HepG2 (cell line): ENCODE results near the gene EIF4ENIF1. TPM values are rescaled to one million over a fixed set of nuclear protein-coding genes. Genes with fewer than 3 reads are reported as not detected.
A peak's percentile ranks its signal among the peaks of the same experiment; 100 is the strongest.

ENCODE experiments used
- DBP ChIP-seq: sonication (generic); formaldehyde crosslinking; IDR thresholded peaks from 2 replicates; pipeline ENCODE4 v1.4.0; 2020; ENCODE audit warnings: missing genetic modification reagents; ENCODE audit errors: not compliant biosample characterization
- E2F2 ChIP-seq: sonication (generic); formaldehyde crosslinking; IDR thresholded peaks from 2 replicates; pipeline ENCODE4 v1.4.0; 2020; ENCODE audit warnings: missing genetic modification reagents, borderline replicate concordance
- ELF3 ChIP-seq: IDR thresholded peaks from 2 replicates; pipeline ENCODE4 v1.6.1; 2016; ENCODE audit warnings: missing genetic modification reagents, missing compliant biosample characterization
- FLYWCH1 ChIP-seq: sonication (generic); formaldehyde crosslinking; IDR thresholded peaks from 2 replicates; pipeline ENCODE4 v1.8.1; 2023; ENCODE audit warnings: mild to moderate bottlenecking, missing genetic modification reagents
- HDAC2 ChIP-seq: sonication (generic); formaldehyde crosslinking; IDR thresholded peaks from 2 replicates; pipeline ENCODE4 v1.4.0; 2020; ENCODE audit warnings: missing genetic modification reagents
- HOMEZ ChIP-seq: IDR thresholded peaks from 2 replicates; pipeline ENCODE4 v1.6.1; 2016; ENCODE audit warnings: low read depth
- HOXA7 ChIP-seq: sonication (generic); formaldehyde crosslinking; IDR thresholded peaks from 2 replicates; pipeline ENCODE4 v1.8.1; 2022; ENCODE audit warnings: mild to moderate bottlenecking, missing genetic modification reagents, moderate library complexity
- KAT8 ChIP-seq: IDR thresholded peaks from 2 replicates; pipeline ENCODE4 v1.6.1; 2016; ENCODE audit warnings: missing genetic modification reagents, missing compliant biosample characterization
- KDM5A ChIP-seq: fragments of 200-600 bp; sonication (generic); IDR thresholded peaks from 2 replicates; pipeline ENCODE4 v1.7.0; 2018; ENCODE audit warnings: antibody characterized with exemption, mild to moderate bottlenecking, low read length, borderline replicate concordance
- KLF6 ChIP-seq: IDR thresholded peaks from 2 replicates; pipeline ENCODE4 v1.8.0; 2016; ENCODE audit warnings: missing biosample characterization, missing genetic modification reagents
- KLF9 ChIP-seq: IDR thresholded peaks from 2 replicates; pipeline ENCODE4 v1.6.1; 2016; ENCODE audit warnings: low read depth
- KMT2B ChIP-seq: IDR thresholded peaks from 2 replicates; pipeline ENCODE4 v1.6.1; 2016; ENCODE audit warnings: missing genetic modification reagents, missing compliant biosample characterization
- MXI1 ChIP-seq: IDR thresholded peaks from 3 replicates; pipeline ENCODE4 v1.6.1; 2012; ENCODE audit warnings: low read depth, low read length, inconsistent platforms, borderline replicate concordance
- PATZ1 ChIP-seq: sonication (generic); formaldehyde crosslinking; IDR thresholded peaks from 2 replicates; pipeline ENCODE4 v1.4.0; 2020; ENCODE audit warnings: missing genetic modification reagents
- SSRP1 ChIP-seq: IDR thresholded peaks from 2 replicates; pipeline ENCODE4 v1.6.1; 2016; ENCODE audit warnings: control low read depth
- ZBTB37 ChIP-seq: sonication (generic); formaldehyde crosslinking; IDR thresholded peaks from 2 replicates; pipeline ENCODE4 v1.4.0; 2020; ENCODE audit warnings: mild to moderate bottlenecking, missing genetic modification reagents
- ZFX ChIP-seq: sonication (generic); formaldehyde crosslinking; IDR thresholded peaks from 2 replicates; pipeline ENCODE4 v1.4.0; 2020; ENCODE audit warnings: mild to moderate bottlenecking, low read depth, missing genetic modification reagents, moderate library complexity
- ZNF232 ChIP-seq: sonication (generic); formaldehyde crosslinking; IDR thresholded peaks from 2 replicates; pipeline ENCODE4 v1.4.0; 2020; ENCODE audit warnings: missing genetic modification reagents, borderline replicate concordance
- ZNF260 ChIP-seq: sonication (generic); formaldehyde crosslinking; IDR thresholded peaks from 2 replicates; pipeline ENCODE4 v1.4.0; 2020; ENCODE audit warnings: missing genetic modification reagents, low read depth, mild to moderate bottlenecking, borderline replicate concordance
- ZNF264 ChIP-seq: sonication (generic); formaldehyde crosslinking; IDR thresholded peaks from 2 replicates; pipeline ENCODE4 v1.4.0; 2020; ENCODE audit warnings: missing genetic modification reagents
- ZNF292 ChIP-seq: sonication (generic); formaldehyde crosslinking; IDR thresholded peaks from 2 replicates; pipeline ENCODE4 v1.8.1; 2022; ENCODE audit warnings: mild to moderate bottlenecking, low read depth, missing genetic modification reagents, borderline replicate concordance
- ZNF580 ChIP-seq: IDR thresholded peaks from 2 replicates; pipeline ENCODE4 v1.6.1; 2016; ENCODE audit warnings: low read depth, borderline replicate concordance
- polyA plus RNA-seq, 8 experiments: library from polyadenylated mRNA; depleted of rRNA in 3 of 8; stranded (reverse) in 7 of 8; unstranded in 1 of 8; fragments of >200 nt; fragmentation: Illumina TruSeq in 4 of 8; extraction: Trizol in 4 of 8; gene quantifications; 2 replicates each; pipeline versions ENCODE4 v1.2.1 to v1.2.3, GENCODE V29; 2011 to 2016; ENCODE audit warnings: low read depth in 4 of 8, missing spikeins in 1 of 8, mixed read lengths in 1 of 8; ENCODE audit not compliant: insufficient read depth in 1 of 8
- total RNA-seq, 5 experiments: library from RNA; depleted of rRNA; stranded (reverse); fragments of >200 nt; fragmentation: Illumina TruSeq; extraction: Trizol; gene quantifications; 2 replicates each; pipeline ENCODE4 v1.2.3, GENCODE V29; 2016; ENCODE audit warnings: low read depth in 1 of 5

Gene EIF4ENIF1
- total and polyA plus RNA-seq, 2 of the 13 experiments (the other 11 are each of a cell fraction or from before 2014, with no cell fraction given), result 11.9 to 12.3 TPM

DNA sequence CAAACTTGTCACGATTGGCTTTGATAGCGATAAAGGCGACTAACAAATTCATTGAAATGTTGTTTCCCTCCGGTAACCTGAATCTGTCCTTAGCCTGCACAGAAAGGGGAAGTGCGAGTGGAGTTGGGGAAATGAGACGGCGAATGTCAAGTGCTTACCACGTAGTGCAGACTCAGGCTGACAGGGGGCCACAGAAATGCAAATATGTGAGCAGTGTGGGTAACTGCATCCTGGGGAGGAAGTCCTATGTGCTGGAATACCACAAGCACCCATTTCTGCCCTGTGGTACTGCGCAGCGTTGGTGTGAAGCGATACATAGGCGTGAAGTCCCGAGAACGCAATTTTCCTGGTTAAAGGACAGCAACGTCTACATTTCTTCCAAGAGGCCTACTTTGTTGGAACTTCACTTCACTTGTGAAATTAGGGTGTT is 869 bp upstream of the EIF4ENIF1 start (continued):
- no peak for TF ChIP-seq MXI1
- 0 out of 2 replicates have a peak, but pooled peaks have one; percentile 10 for TF ChIP-seq HDAC2 (CRISPR knock-in tag)
- peak; percentile 79 for TF ChIP-seq SSRP1
- peak; percentile 54; the same call in 1 of the 2 replicates for TF ChIP-seq ZNF232 (CRISPR knock-in tag)
- TF ChIP-seq KDM5A, result no peak
- no peak for TF ChIP-seq KLF9 (CRISPR knock-in tag)
- TF ChIP-seq ZNF580 (CRISPR knock-in tag), result no peak
- TF ChIP-seq E2F2 (CRISPR knock-in tag), result no peak; the same call in 1 of the 2 replicates
- TF ChIP-seq KAT8 (CRISPR knock-in tag), result no peak
- 0 out of 2 replicates have a peak, but pooled peaks have one; percentile 29 for TF ChIP-seq ZNF292 (CRISPR knock-in tag)
- peak; percentile 28; the same call in 1 of the 2 replicates for TF ChIP-seq KLF6 (CRISPR knock-in tag)
- TF ChIP-seq DBP (CRISPR knock-in tag), result peak; percentile 52
- TF ChIP-seq ZBTB37 (CRISPR knock-in tag), result no peak
- no peak for TF ChIP-seq FLYWCH1 (CRISPR knock-in tag)
- TF ChIP-seq ZNF260 (CRISPR knock-in tag), result no peak
- TF ChIP-seq HOXA7, result no peak
- peak; percentile 43; the same call in 1 of the 2 replicates for TF ChIP-seq ELF3 (CRISPR knock-in tag)
- TF ChIP-seq KMT2B (CRISPR knock-in tag), result peak; percentile 24; the same call in 1 of the 2 replicates
- TF ChIP-seq HOMEZ (CRISPR knock-in tag), result peak; percentile 15; the same call in 1 of the 2 replicates
- TF ChIP-seq ZNF264 (CRISPR knock-in tag), result 0 out of 2 replicates have a peak, but pooled peaks have one; percentile 49
- TF ChIP-seq ZFX (CRISPR knock-in tag), result no peak
- TF ChIP-seq PATZ1, result peak; percentile 82
